ENCODE results near the gene TACC2. TPM values are rescaled to one million over a fixed set of nuclear protein-coding genes. Genes with fewer than 3 reads are reported as not detected.

TACC2 gene
- total RNA-seq, 1 donor from 2014 or later = 22.0 TPM

DNA sequence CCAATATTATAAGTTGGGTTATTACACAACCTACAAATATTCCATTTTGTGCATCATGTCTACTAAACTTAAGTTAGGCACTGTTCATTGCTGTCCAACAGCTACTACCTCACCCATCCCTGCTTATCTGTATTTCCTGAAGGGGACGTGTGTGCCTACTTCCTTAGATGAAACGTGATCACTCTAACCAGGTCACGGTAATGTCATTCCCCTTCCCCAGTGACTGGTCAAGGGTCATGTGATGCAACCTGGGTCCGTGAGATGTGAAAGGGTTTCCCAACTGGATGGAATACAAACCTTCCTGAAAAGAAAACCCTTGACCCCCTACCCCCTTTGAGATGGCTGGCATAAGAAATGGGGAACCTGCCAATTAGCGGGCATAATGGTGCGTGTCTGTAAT lies 12.4 kb upstream of the TACC2 start:
- Mint-ChIP-seq H3K27me3 (ENCODE audit: low read depth, unreplicated experiment) (peaks cover 3% of the 10 kb centered on the region), H3K4me3 (ENCODE audit: unreplicated experiment) (no peak overlapping the region), H3K9me3 (ENCODE audit: unreplicated experiment) (peaks cover 3% of the 10 kb centered on the region), H3K36me3 (ENCODE audit: low read depth, unreplicated experiment) (no peaks in the 10 kb centered on the region), H3K4me1 (ENCODE audit: low read depth, unreplicated experiment) (no peaks in the 10 kb centered on the region), H3K27ac (ENCODE audit: unreplicated experiment) (no peak overlapping the region)
- DNase-seq (ENCODE audit: low read depth) (no peak), FAIRE-seq (no peak)
- Histone ChIP-seq H3K9ac (ENCODE audit: low read length) (no peak overlapping the region), H3K9me3 (ENCODE audit: insufficient read depth, low read depth, low read length) (no peaks in the 10 kb centered on the region), H3K4me2 (ENCODE audit: low read length) (no peak overlapping the region), H2AFZ (ENCODE audit: low read depth, low read length) (no peak overlapping the region), H4K20me1 (ENCODE audit: insufficient read depth, low read length) (peaks cover 10% of the 10 kb centered on the region), H3K27me3 (ENCODE audit: insufficient read depth, low read length) (peaks cover 3% of the 10 kb centered on the region), H3K36me3 (ENCODE audit: insufficient read depth, low read length) (no peaks in the 10 kb centered on the region), H3K27ac (ENCODE audit: low read depth, low read length) (no peak overlapping the region), H3K4me1 (ENCODE audit: insufficient read depth, low read length) (peaks cover 6% of the 10 kb centered on the region), H3K4me3 (ENCODE audit: insufficient read depth, low read depth, low read length) (no peak overlapping the region), H3K79me2 (ENCODE audit: insufficient read depth, low read length) (peaks cover 13% of the 10 kb centered on the region)
- TF ChIP-seq EZH2 (IDR thresholded peaks at IDR 0.05; ENCODE audit: insufficient read depth, low read length) = no peak
- TF ChIP-seq, protein P1, sequence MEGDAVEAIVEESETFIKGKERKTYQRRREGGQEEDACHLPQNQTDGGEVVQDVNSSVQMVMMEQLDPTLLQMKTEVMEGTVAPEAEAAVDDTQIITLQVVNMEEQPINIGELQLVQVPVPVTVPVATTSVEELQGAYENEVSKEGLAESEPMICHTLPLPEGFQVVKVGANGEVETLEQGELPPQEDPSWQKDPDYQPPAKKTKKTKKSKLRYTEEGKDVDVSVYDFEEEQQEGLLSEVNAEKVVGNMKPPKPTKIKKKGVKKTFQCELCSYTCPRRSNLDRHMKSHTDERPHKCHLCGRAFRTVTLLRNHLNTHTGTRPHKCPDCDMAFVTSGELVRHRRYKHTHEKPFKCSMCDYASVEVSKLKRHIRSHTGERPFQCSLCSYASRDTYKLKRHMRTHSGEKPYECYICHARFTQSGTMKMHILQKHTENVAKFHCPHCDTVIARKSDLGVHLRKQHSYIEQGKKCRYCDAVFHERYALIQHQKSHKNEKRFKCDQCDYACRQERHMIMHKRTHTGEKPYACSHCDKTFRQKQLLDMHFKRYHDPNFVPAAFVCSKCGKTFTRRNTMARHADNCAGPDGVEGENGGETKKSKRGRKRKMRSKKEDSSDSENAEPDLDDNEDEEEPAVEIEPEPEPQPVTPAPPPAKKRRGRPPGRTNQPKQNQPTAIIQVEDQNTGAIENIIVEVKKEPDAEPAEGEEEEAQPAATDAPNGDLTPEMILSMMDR (IDR thresholded peaks at IDR 0.05; ENCODE audit: insufficient read depth, low read depth, low read length) = no peak

GRCh38 chr10:121978511-121978910 lies 10.5 kb upstream of the TACC2 start:
- H4K20me1 ChIP-seq (ENCODE audit: insufficient read depth, low read length) = peaks cover 2% of the 10 kb centered on the region
- Mint-ChIP-seq H3K36me3 (ENCODE audit: low read depth, unreplicated experiment) (no peaks in the 10 kb centered on the region), H3K27me3 (ENCODE audit: low read depth, unreplicated experiment) (peaks cover 4% of the 10 kb centered on the region), H3K4me3 (ENCODE audit: unreplicated experiment) (no peak overlapping the region), H3K9me3 (ENCODE audit: unreplicated experiment) (peaks cover 7% of the 10 kb centered on the region), H3K27ac (ENCODE audit: unreplicated experiment) (no peak overlapping the region), H3K4me1 (ENCODE audit: low read depth, unreplicated experiment) (no peaks in the 10 kb centered on the region)
- no peak overlapping the region for H3K4me3 ChIP-seq (ENCODE audit: insufficient read depth, low read depth, low read length)
- H3K9me3 ChIP-seq (ENCODE audit: insufficient read depth, low read depth, low read length) = no peaks in the 10 kb centered on the region
- DNase-seq (ENCODE audit: low read depth) = no peak
- peaks cover 9% of the 10 kb centered on the region for H3K79me2 ChIP-seq (ENCODE audit: insufficient read depth, low read length)
- H2AFZ ChIP-seq (ENCODE audit: low read depth, low read length) = no peak overlapping the region
- no peak overlapping the region for H3K27ac ChIP-seq (ENCODE audit: low read depth, low read length)
- H3K27me3 ChIP-seq (ENCODE audit: insufficient read depth, low read length) = peaks cover 3% of the 10 kb centered on the region
- no peak for FAIRE-seq
- H3K36me3 ChIP-seq (ENCODE audit: insufficient read depth, low read length) = no peaks in the 10 kb centered on the region
- H3K4me1 ChIP-seq (ENCODE audit: insufficient read depth, low read length) = peaks cover 3% of the 10 kb centered on the region
- no peak for TF ChIP-seq EZH2 (IDR thresholded peaks at IDR 0.05; ENCODE audit: insufficient read depth, low read length)
- TF ChIP-seq, protein P1 (IDR thresholded peaks at IDR 0.05; ENCODE audit: insufficient read depth, low read depth, low read length) = no peak
- H3K9ac ChIP-seq (ENCODE audit: low read length) = no peak overlapping the region
- H3K4me2 ChIP-seq (ENCODE audit: low read length) = no peak overlapping the region

DNA sequence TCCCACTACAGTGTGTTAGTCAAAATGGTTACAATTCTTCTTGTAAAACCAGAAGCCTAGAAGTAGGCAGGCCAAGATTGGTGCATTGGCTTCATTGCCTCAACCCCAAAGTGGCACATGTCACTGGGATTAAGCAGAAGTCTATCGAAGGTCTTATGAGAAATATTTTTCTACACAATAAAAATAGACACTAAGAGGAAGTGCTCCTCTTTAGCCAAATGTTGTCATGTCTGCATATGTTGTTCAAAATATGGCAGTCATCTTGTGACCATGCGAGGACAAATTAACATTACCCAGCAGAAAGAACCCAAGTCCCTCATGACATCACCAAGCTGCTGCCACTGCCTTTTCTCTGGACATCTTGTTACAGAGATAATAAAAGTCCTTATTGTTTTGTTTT lies 7.6 kb upstream of the TACC2 start:
- Histone ChIP-seq H2AFZ (ENCODE audit: low read depth, low read length) (no peak overlapping the region), H3K27me3 (ENCODE audit: insufficient read depth, low read length) (peaks cover 3% of the 10 kb centered on the region), H3K9ac (ENCODE audit: low read length) (no peak overlapping the region), H3K9me3 (ENCODE audit: insufficient read depth, low read depth, low read length) (peaks cover 7% of the 10 kb centered on the region), H3K4me3 (ENCODE audit: insufficient read depth, low read depth, low read length) (no peak overlapping the region), H3K27ac (ENCODE audit: low read depth, low read length) (no peak overlapping the region), H3K4me1 (ENCODE audit: insufficient read depth, low read length) (no peaks in the 10 kb centered on the region), H3K4me2 (ENCODE audit: low read length) (no peak overlapping the region), H3K79me2 (ENCODE audit: insufficient read depth, low read length) (no peaks in the 10 kb centered on the region), H4K20me1 (ENCODE audit: insufficient read depth, low read length) (no peaks in the 10 kb centered on the region), H3K36me3 (ENCODE audit: insufficient read depth, low read length) (no peaks in the 10 kb centered on the region)
- Mint-ChIP-seq H3K27me3 (ENCODE audit: low read depth, unreplicated experiment) (peaks cover 4% of the 10 kb centered on the region), H3K9me3 (ENCODE audit: unreplicated experiment) (peaks cover 20% of the 10 kb centered on the region), H3K27ac (ENCODE audit: unreplicated experiment) (no peak overlapping the region), H3K4me1 (ENCODE audit: low read depth, unreplicated experiment) (no peaks in the 10 kb centered on the region), H3K36me3 (ENCODE audit: low read depth, unreplicated experiment) (no peaks in the 10 kb centered on the region), H3K4me3 (ENCODE audit: unreplicated experiment) (no peak overlapping the region)
- FAIRE-seq (no peak), DNase-seq (ENCODE audit: low read depth) (no peak)
- TF ChIP-seq, protein P1 (IDR thresholded peaks at IDR 0.05; ENCODE audit: insufficient read depth, low read depth, low read length) = no peak
- no peak for TF ChIP-seq EZH2 (IDR thresholded peaks at IDR 0.05; ENCODE audit: insufficient read depth, low read length)

Measured in astrocyte (in vitro differentiated cells and primary cell).